Central memory CD8-positive, alpha-beta T cell (primary cell): ENCODE data around the gene CDK12.
A peak's percentile ranks its signal among the peaks of the same experiment; 100 is the strongest.
"Not testable (repeated sequence)": the region's sequence is repeated elsewhere in the genome, so short reads cannot be mapped to it uniquely, and the experiment has no call there.

Source experiments
- ATAC-seq: fragments of 150-1000 bp; cut with Tn5 transposase; replicated peaks from 2 replicates; pipeline ENCODE4 v1.10.0; 2022; ENCODE audit warnings: mild to moderate bottlenecking, moderate FRiP score, moderate number of reproducible peaks; ENCODE audit not compliant: poor library complexity, severe bottlenecking; ENCODE audit errors: extremely low read depth
- DNase-seq, 2 donors: peaks; one replicate each; pipeline ENCODE4 v3.0.0; 2021; ENCODE audit warnings: low spot score in 2 of 2
- H3K27ac Mint-ChIP-seq: one replicate; pipeline ENCODE4 v1.8.0; 2022; ENCODE audit warnings: low read depth, mild to moderate bottlenecking, moderate library complexity, mixed read lengths
- H3K27me3 Mint-ChIP-seq: one replicate; pipeline ENCODE4 v1.8.0; 2022; ENCODE audit warnings: mixed read lengths
- H3K36me3 Mint-ChIP-seq: one replicate; pipeline ENCODE4 v1.8.0; 2022; ENCODE audit warnings: mild to moderate bottlenecking, moderate library complexity, mixed read lengths; ENCODE audit not compliant: insufficient read depth
- H3K4me1 Mint-ChIP-seq: one replicate; pipeline ENCODE4 v1.8.0; 2022; ENCODE audit warnings: mixed read lengths
- H3K4me3 Mint-ChIP-seq: one replicate; pipeline ENCODE4 v1.8.0; 2022; ENCODE audit warnings: mild to moderate bottlenecking, moderate library complexity, mixed read lengths
- H3K9me3 Mint-ChIP-seq: one replicate; pipeline ENCODE4 v1.8.0; 2022; ENCODE audit warnings: mixed read lengths

The CDK12 gene

GRCh38 chr17:39468610-39469009 is 7.3 kb downstream of the CDK12 start:
- Mint-ChIP-seq H3K36me3 (peaks cover 54% of the 10 kb centered on the region), H3K4me1 (peaks cover 33% of the 10 kb centered on the region)
- not testable (repeated sequence) for ATAC-seq, H3K27me3 Mint-ChIP-seq, DNase-seq, H3K4me3 Mint-ChIP-seq, H3K27ac Mint-ChIP-seq, H3K9me3 Mint-ChIP-seq

- Mint-ChIP-seq H3K27ac (no peak overlapping the region), H3K36me3 (peaks cover 58% of the 10 kb centered on the region), H3K4me1 (peaks cover 6% of the 10 kb centered on the region), H3K4me3 (no peak overlapping the region), H3K27me3 (no peaks in the 10 kb centered on the region), H3K9me3 (no peaks in the 10 kb centered on the region)
- ATAC-seq (no peak), DNase-seq (no peak)
Observed at GRCh38 chr17:39473310-39473709, 12.0 kb downstream of the CDK12 start.

- H3K27me3 Mint-ChIP-seq, ATAC-seq, H3K9me3 Mint-ChIP-seq, DNase-seq, H3K27ac Mint-ChIP-seq, H3K4me3 Mint-ChIP-seq, H3K4me1 Mint-ChIP-seq: not testable (repeated sequence)
- peaks cover 51% of the 10 kb centered on the region for H3K36me3 Mint-ChIP-seq
Observed at GRCh38 chr17:39479631-39480030, 18.3 kb downstream of the CDK12 start.

- H3K36me3 Mint-ChIP-seq = peaks cover 43% of the 10 kb centered on the region
- H3K9me3 Mint-ChIP-seq = no peaks in the 10 kb centered on the region
- no peak for DNase-seq
- H3K27ac Mint-ChIP-seq = no peak overlapping the region
- no peak overlapping the region for H3K4me3 Mint-ChIP-seq
- no peaks in the 10 kb centered on the region for H3K27me3 Mint-ChIP-seq
- H3K4me1 Mint-ChIP-seq = no peaks in the 10 kb centered on the region
- ATAC-seq = no peak
Observed at GRCh38 chr17:39483506-39483905, 22.2 kb downstream of the CDK12 start.

- DNase-seq (no peak), ATAC-seq (no peak)
- H3K9me3 Mint-ChIP-seq = no peaks in the 10 kb centered on the region
- H3K36me3 Mint-ChIP-seq = peaks cover 45% of the 10 kb centered on the region
- H3K4me3 Mint-ChIP-seq = no peak overlapping the region
- H3K4me1 Mint-ChIP-seq = no peaks in the 10 kb centered on the region
- no peak overlapping the region for H3K27ac Mint-ChIP-seq
- no peaks in the 10 kb centered on the region for H3K27me3 Mint-ChIP-seq
Observed at GRCh38 chr17:39484178-39484577, 22.9 kb downstream of the CDK12 start.

GRCh38 chr17:39485555-39485954 is 24.3 kb downstream of the CDK12 start:
- no peak for DNase-seq
- H3K9me3 Mint-ChIP-seq = no peaks in the 10 kb centered on the region
- H3K36me3 Mint-ChIP-seq = peaks cover 44% of the 10 kb centered on the region
- ATAC-seq = no peak
- no peaks in the 10 kb centered on the region for H3K27me3 Mint-ChIP-seq
- no peaks in the 10 kb centered on the region for H3K4me1 Mint-ChIP-seq
- no peak overlapping the region for H3K27ac Mint-ChIP-seq
- H3K4me3 Mint-ChIP-seq = no peak overlapping the region

- no peaks in the 10 kb centered on the region for H3K4me1 Mint-ChIP-seq
- H3K27ac Mint-ChIP-seq = no peak overlapping the region
- no peaks in the 10 kb centered on the region for H3K27me3 Mint-ChIP-seq
- ATAC-seq (no peak), DNase-seq (no peak)
- H3K4me3 Mint-ChIP-seq = no peak overlapping the region
- peaks cover 45% of the 10 kb centered on the region for H3K36me3 Mint-ChIP-seq
- no peaks in the 10 kb centered on the region for H3K9me3 Mint-ChIP-seq
Observed at GRCh38 chr17:39486242-39486641, 25.0 kb downstream of the CDK12 start.

- H3K4me1 Mint-ChIP-seq, H3K9me3 Mint-ChIP-seq, ATAC-seq, H3K4me3 Mint-ChIP-seq, DNase-seq, H3K27me3 Mint-ChIP-seq: not testable (repeated sequence)
- Mint-ChIP-seq H3K36me3 (peaks cover 45% of the 10 kb centered on the region), H3K27ac (peak overlapping the region; percentile 29)
Observed at GRCh38 chr17:39487490-39487889, 26.2 kb downstream of the CDK12 start.

- H3K27me3 Mint-ChIP-seq = no peaks in the 10 kb centered on the region
- H3K9me3 Mint-ChIP-seq = no peaks in the 10 kb centered on the region
- no peaks in the 10 kb centered on the region for H3K4me1 Mint-ChIP-seq
- H3K4me3 Mint-ChIP-seq = no peak overlapping the region
- no peak overlapping the region for H3K27ac Mint-ChIP-seq
- ATAC-seq (no peak), DNase-seq (no peak)
- H3K36me3 Mint-ChIP-seq = peaks cover 48% of the 10 kb centered on the region
Observed at GRCh38 chr17:39487946-39488345, 26.7 kb downstream of the CDK12 start.

- H3K36me3 Mint-ChIP-seq = peaks cover 91% of the 10 kb centered on the region
- H3K9me3 Mint-ChIP-seq, ATAC-seq, DNase-seq, H3K4me1 Mint-ChIP-seq, H3K27me3 Mint-ChIP-seq, H3K27ac Mint-ChIP-seq, H3K4me3 Mint-ChIP-seq: not testable (repeated sequence)
Observed at GRCh38 chr17:39496921-39497320, 35.6 kb downstream of the CDK12 start.

GRCh38 chr17:39507511-39507910 is 46.2 kb downstream of the CDK12 start:
- DNase-seq (no peak), ATAC-seq (no peak)
- Mint-ChIP-seq H3K36me3 (peaks cover 81% of the 10 kb centered on the region), H3K9me3 (no peaks in the 10 kb centered on the region), H3K4me1 (peaks cover 11% of the 10 kb centered on the region), H3K4me3 (no peak overlapping the region), H3K27me3 (no peaks in the 10 kb centered on the region), H3K27ac (no peak overlapping the region)

- H3K27ac Mint-ChIP-seq = peak overlapping the region; percentile 71
- DNase-seq (no peak), ATAC-seq (no peak)
- H3K4me3 Mint-ChIP-seq = no peak overlapping the region
- H3K27me3 Mint-ChIP-seq = no peaks in the 10 kb centered on the region
- peaks cover 16% of the 10 kb centered on the region for H3K4me1 Mint-ChIP-seq
- peaks cover 77% of the 10 kb centered on the region for H3K36me3 Mint-ChIP-seq
- no peaks in the 10 kb centered on the region for H3K9me3 Mint-ChIP-seq
Observed at GRCh38 chr17:39508987-39509386, 47.7 kb downstream of the CDK12 start.

- peaks cover 15% of the 10 kb centered on the region for H3K4me1 Mint-ChIP-seq
- ATAC-seq = no peak
- H3K4me3 Mint-ChIP-seq = no peak overlapping the region
- peak overlapping the region; percentile 55 for H3K27ac Mint-ChIP-seq
- H3K36me3 Mint-ChIP-seq = peaks cover 87% of the 10 kb centered on the region
- H3K9me3 Mint-ChIP-seq = no peaks in the 10 kb centered on the region
- DNase-seq = no peak
- no peaks in the 10 kb centered on the region for H3K27me3 Mint-ChIP-seq
Observed at GRCh38 chr17:39513309-39513708, 52.0 kb downstream of the CDK12 start.

GRCh38 chr17:39513915-39514314 is 52.6 kb downstream of the CDK12 start:
- no peak for ATAC-seq
- H3K27me3 Mint-ChIP-seq = no peaks in the 10 kb centered on the region
- H3K4me3 Mint-ChIP-seq = no peak overlapping the region
- peaks cover 15% of the 10 kb centered on the region for H3K4me1 Mint-ChIP-seq
- H3K36me3 Mint-ChIP-seq = peaks cover 86% of the 10 kb centered on the region
- H3K27ac Mint-ChIP-seq = no peak overlapping the region
- H3K9me3 Mint-ChIP-seq = no peaks in the 10 kb centered on the region
- no peak for DNase-seq
